ENCODE data around the gene M1AP.

The M1AP gene, protein sequence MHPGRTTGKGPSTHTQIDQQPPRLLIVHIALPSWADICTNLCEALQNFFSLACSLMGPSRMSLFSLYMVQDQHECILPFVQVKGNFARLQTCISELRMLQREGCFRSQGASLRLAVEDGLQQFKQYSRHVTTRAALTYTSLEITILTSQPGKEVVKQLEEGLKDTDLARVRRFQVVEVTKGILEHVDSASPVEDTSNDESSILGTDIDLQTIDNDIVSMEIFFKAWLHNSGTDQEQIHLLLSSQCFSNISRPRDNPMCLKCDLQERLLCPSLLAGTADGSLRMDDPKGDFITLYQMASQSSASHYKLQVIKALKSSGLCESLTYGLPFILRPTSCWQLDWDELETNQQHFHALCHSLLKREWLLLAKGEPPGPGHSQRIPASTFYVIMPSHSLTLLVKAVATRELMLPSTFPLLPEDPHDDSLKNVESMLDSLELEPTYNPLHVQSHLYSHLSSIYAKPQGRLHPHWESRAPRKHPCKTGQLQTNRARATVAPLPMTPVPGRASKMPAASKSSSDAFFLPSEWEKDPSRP

GRCh38 chr2:74648009-74648443, at the start of gene M1AP:
Gene M1AP, minus strand, starts transcription at chr2:74648330. Its CDS starts 8,055 bp downstream, at chr2:74640275.
- Histone ChIP-seq H3K36me3 (ENCODE audit: control insufficient read depth, low read length) (no peaks in the 10 kb centered on the region), H3K4me2 (ENCODE audit: low read length) (no peak within 1 kb of the TSS), H3K9me2 (replicated peaks; ENCODE audit: control insufficient read depth, low read length) (no peaks in the 10 kb centered on the region; the same call in 1 of the 2 replicates), H3K79me2 (ENCODE audit: control insufficient read depth, low read length) (no peaks in the 10 kb centered on the region), H3F3A (ENCODE audit: control insufficient read depth, insufficient read depth) (no peaks in the 10 kb centered on the region), H3K27ac (ENCODE audit: low read depth, low read length) (no peak within 1 kb of the TSS), H3K4me1 (ENCODE audit: control insufficient read depth, low read length) (no peaks in the 10 kb centered on the region), H3K27me3 (ENCODE audit: control insufficient read depth, low read length) (no peaks in the 10 kb centered on the region), H3K9me3 (ENCODE audit: control insufficient read depth, insufficient read depth, low read length) (no peaks in the 10 kb centered on the region), H4K20me1 (ENCODE audit: control insufficient read depth, insufficient read depth, low read depth, low read length) (no peaks in the 10 kb centered on the region), H3K4me3 (ENCODE audit: low read length) (no peak within 1 kb of the TSS)
- TF ChIP-seq, protein P1, sequence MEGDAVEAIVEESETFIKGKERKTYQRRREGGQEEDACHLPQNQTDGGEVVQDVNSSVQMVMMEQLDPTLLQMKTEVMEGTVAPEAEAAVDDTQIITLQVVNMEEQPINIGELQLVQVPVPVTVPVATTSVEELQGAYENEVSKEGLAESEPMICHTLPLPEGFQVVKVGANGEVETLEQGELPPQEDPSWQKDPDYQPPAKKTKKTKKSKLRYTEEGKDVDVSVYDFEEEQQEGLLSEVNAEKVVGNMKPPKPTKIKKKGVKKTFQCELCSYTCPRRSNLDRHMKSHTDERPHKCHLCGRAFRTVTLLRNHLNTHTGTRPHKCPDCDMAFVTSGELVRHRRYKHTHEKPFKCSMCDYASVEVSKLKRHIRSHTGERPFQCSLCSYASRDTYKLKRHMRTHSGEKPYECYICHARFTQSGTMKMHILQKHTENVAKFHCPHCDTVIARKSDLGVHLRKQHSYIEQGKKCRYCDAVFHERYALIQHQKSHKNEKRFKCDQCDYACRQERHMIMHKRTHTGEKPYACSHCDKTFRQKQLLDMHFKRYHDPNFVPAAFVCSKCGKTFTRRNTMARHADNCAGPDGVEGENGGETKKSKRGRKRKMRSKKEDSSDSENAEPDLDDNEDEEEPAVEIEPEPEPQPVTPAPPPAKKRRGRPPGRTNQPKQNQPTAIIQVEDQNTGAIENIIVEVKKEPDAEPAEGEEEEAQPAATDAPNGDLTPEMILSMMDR (IDR thresholded peaks at IDR 0.05; ENCODE audit: low read depth, low read length, poor library complexity, severe bottlenecking) = no peak
- TF ChIP-seq EZH2phosphoT487 (IDR thresholded peaks at IDR 0.05; ENCODE audit: borderline replicate concordance, low read length) = no peak

- Histone ChIP-seq H3K36me3 (ENCODE audit: control insufficient read depth, low read length) (no peaks in the 10 kb centered on the region), H3K27ac (ENCODE audit: low read depth, low read length) (no peak overlapping the region), H3K9me2 (replicated peaks; ENCODE audit: control insufficient read depth, low read length) (no peaks in the 10 kb centered on the region), H3K4me1 (ENCODE audit: control insufficient read depth, low read length) (no peaks in the 10 kb centered on the region), H3K79me2 (ENCODE audit: control insufficient read depth, low read length) (no peaks in the 10 kb centered on the region), H3F3A (ENCODE audit: control insufficient read depth, insufficient read depth) (no peaks in the 10 kb centered on the region), H3K4me3 (ENCODE audit: low read length) (no peak overlapping the region), H3K4me2 (ENCODE audit: low read length) (no peak overlapping the region), H3K9me3 (ENCODE audit: control insufficient read depth, insufficient read depth, low read length) (no peaks in the 10 kb centered on the region), H3K27me3 (ENCODE audit: control insufficient read depth, low read length) (peaks cover 40% of the 10 kb centered on the region), H4K20me1 (ENCODE audit: control insufficient read depth, insufficient read depth, low read depth, low read length) (no peaks in the 10 kb centered on the region)
- no peak for TF ChIP-seq EZH2phosphoT487 (IDR thresholded peaks at IDR 0.05; ENCODE audit: borderline replicate concordance, low read length)
- TF ChIP-seq, protein P1 (IDR thresholded peaks at IDR 0.05; ENCODE audit: low read depth, low read length, poor library complexity, severe bottlenecking) = no peak
These were observed 48.7 kb upstream of the M1AP start for GRCh38 chr2:74696829-74697228.

- no peaks in the 10 kb centered on the region for H3K4me1 ChIP-seq (ENCODE audit: control insufficient read depth, low read length)
- H3K27me3 ChIP-seq (ENCODE audit: control insufficient read depth, low read length) = peaks cover 45% of the 10 kb centered on the region
- H3K9me2 ChIP-seq (replicated peaks; ENCODE audit: control insufficient read depth, low read length) = no peaks in the 10 kb centered on the region
- H3K36me3 ChIP-seq (ENCODE audit: control insufficient read depth, low read length) = no peaks in the 10 kb centered on the region
- no peaks in the 10 kb centered on the region for H3K79me2 ChIP-seq (ENCODE audit: control insufficient read depth, low read length)
- H3F3A ChIP-seq (ENCODE audit: control insufficient read depth, insufficient read depth) = no peaks in the 10 kb centered on the region
- TF ChIP-seq, protein P1 (IDR thresholded peaks at IDR 0.05; ENCODE audit: low read depth, low read length, poor library complexity, severe bottlenecking) = no peak
- no peak for TF ChIP-seq EZH2phosphoT487 (IDR thresholded peaks at IDR 0.05; ENCODE audit: borderline replicate concordance, low read length)
- H4K20me1 ChIP-seq (ENCODE audit: control insufficient read depth, insufficient read depth, low read depth, low read length) = no peaks in the 10 kb centered on the region
- no peaks in the 10 kb centered on the region for H3K9me3 ChIP-seq (ENCODE audit: control insufficient read depth, insufficient read depth, low read length)
- H3K27ac ChIP-seq (ENCODE audit: low read depth, low read length) = no peak overlapping the region
- no peak overlapping the region for H3K4me2 ChIP-seq (ENCODE audit: low read length)
- H3K4me3 ChIP-seq (ENCODE audit: low read length) = no peak overlapping the region
These were observed 47.5 kb upstream of the M1AP start for GRCh38 chr2:74695663-74696062.
